Daoy (cell line): ENCODE data around the gene C14orf119. TPM values are rescaled to one million over a fixed set of nuclear protein-coding genes. Genes with fewer than 3 reads are reported as not detected.

Source experiments
- DNase-seq: peaks from one replicate; pipeline ENCODE4 v3.0.0-alpha.2; 2015; ENCODE audit warnings: low read depth
- total RNA-seq: library from RNA; depleted of rRNA; stranded (reverse); fragments of >200 nt; shearing (Covaris generic); gene quantifications from 2 replicates; pipeline ENCODE4 v1.2.3, GENCODE V29; 2014

Gene C14orf119
- total RNA-seq, 1 experiment from 2014 or later: 80.1 TPM

GRCh38 chr14:23126548-23127278, 31.4 kb downstream of the C14orf119 start:
- DNase-seq: no peak

GRCh38 chr14:23127861-23128260, 32.6 kb downstream of the C14orf119 start:
- DNase-seq: no peak

- DNase-seq: no peak
Observed at GRCh38 chr14:23128969-23129758, 33.9 kb downstream of the C14orf119 start.

GRCh38 chr14:23129759-23130316, 34.5 kb downstream of the C14orf119 start:
- DNase-seq: no peak

GRCh38 chr14:23130871-23131270, 35.6 kb downstream of the C14orf119 start:
- no peak for DNase-seq

GRCh38 chr14:23131482-23131881, 36.2 kb downstream of the C14orf119 start:
- no peak for DNase-seq

- no peak for DNase-seq
Observed at GRCh38 chr14:23132970-23133369, 37.7 kb downstream of the C14orf119 start.

- no peak for DNase-seq
Observed at GRCh38 chr14:23136566-23137133, 41.3 kb downstream of the C14orf119 start.

- no peak for DNase-seq
Observed at GRCh38 chr14:23137192-23137812, 42.0 kb downstream of the C14orf119 start.

GRCh38 chr14:23137813-23138535, 42.7 kb downstream of the C14orf119 start:
- DNase-seq: peak; percentile 48

- DNase-seq: no peak
Observed at GRCh38 chr14:23139874-23140273, 44.6 kb downstream of the C14orf119 start.

- no peak for DNase-seq
Observed at GRCh38 chr14:23140371-23140770, 45.1 kb downstream of the C14orf119 start.

GRCh38 chr14:23141706-23142444, 46.6 kb downstream of the C14orf119 start:
- peak; percentile 67 for DNase-seq

GRCh38 chr14:23142826-23143225, 47.5 kb downstream of the C14orf119 start:
- no peak for DNase-seq

- no peak for DNase-seq
Observed at GRCh38 chr14:23143911-23144310, 48.6 kb downstream of the C14orf119 start.

- no peak for DNase-seq
Observed at GRCh38 chr14:23145794-23146350, 50.6 kb downstream of the C14orf119 start.

- no peak for DNase-seq
Observed at GRCh38 chr14:23146351-23146910, 51.1 kb downstream of the C14orf119 start.

- DNase-seq: no peak
Observed at GRCh38 chr14:23146980-23147379, 51.7 kb downstream of the C14orf119 start.

GRCh38 chr14:23147676-23148075, 52.4 kb downstream of the C14orf119 start:
- peak; percentile 34 for DNase-seq
